NCI-H1092 (cell line): ENCODE results near the gene PNMA1.

Source experiments
- DNase-seq: peaks from one replicate; lab custom pipeline; 2025; lab: John Stamatoyannopoulos, UW

The PNMA1 gene

DNA sequence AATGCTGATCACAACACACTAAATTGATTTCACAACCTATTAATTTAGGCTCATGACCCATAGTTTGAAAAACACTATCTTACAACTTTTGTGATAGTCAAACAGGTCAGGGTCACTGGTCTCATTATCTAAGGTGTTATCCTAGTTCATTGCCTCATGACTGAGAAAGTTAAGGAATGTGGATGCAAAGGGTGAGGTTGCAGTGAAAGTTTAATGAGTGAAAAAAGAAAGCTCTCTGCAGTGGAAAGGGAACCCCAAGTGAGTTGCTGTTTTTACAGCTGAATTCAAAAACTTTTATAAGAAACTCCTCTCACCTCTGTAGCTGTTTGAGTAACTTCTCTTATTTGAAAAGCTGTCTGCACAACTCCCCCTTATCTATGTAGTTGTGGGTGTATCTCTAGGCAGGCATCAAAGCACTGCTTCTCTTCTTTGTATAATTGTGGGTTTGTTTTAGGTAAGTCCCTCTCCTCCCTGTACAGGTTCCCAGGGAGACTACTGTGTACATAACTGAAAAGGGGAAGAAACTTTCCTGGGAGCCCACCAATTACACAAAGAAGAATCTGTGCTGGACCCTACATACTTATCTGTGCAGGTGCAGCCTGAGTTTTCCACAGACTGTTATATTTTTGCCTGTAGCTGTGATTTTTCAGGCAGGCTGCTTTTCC, 50.5 kb downstream of the PNMA1 start:
- no peak for DNase-seq

DNA sequence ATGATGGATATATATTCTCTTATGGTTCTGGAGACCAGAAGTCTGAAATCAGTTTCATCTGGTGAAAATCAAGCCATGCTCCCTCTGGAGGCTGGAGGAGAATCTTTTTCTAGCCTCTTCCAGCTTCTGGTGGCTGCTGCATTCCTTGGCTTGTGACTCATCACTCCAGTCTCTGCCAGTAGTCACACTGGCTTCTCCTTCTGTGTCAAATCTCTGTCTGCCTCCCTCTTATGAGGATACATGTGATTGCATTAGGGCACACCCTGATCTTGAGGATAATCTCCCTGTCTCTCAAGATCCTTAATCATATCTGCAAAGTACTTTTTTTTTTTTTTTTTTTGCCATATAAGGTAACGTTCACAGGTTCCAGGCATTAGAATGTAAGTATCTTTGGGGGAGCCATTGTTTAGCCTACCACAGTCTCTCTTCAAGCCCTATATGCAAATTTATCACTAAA, 51.7 kb downstream of the PNMA1 start:
- no peak for DNase-seq

DNA sequence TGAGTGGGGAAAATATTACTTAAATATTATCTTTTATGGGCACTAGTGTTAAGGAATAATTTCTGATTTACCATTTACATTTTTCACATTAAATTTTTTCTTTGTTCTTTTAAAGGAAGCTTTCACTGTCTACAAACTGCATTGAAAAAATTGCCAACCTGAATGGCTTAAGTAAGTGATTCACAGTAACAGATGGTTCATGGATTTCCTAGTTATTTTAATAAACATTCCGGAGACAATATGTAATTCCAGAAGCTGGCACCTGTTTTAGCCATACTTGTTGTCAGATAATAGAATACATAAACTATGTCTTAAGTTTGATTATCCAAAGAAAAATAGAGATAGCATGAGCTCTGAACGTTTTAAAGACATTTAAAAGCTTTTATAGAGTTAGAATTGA, 52.3 kb downstream of the PNMA1 start:
- no peak for DNase-seq
